ENCODE data around the gene CEBPA. TPM values are rescaled to one million over a fixed set of nuclear protein-coding genes. Genes with fewer than 3 reads are reported as not detected.

The CEBPA gene
- polyA plus RNA-seq, 1 experiment: 0.50 TPM

DNA sequence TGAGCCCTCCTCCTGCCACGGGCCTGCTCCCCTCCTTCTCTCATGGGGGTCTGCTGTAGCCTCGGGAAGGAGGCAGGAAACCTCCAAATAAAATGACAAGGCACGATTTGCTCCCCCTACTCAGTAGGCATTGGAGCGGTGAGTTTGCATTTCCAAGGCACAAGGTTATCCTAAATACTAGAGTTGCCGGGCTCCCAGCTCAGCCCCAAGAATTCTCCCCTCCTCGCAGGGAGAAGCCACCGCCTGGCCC is 1.5 kb downstream of the CEBPA start:
- TF ChIP-seq, protein P1, sequence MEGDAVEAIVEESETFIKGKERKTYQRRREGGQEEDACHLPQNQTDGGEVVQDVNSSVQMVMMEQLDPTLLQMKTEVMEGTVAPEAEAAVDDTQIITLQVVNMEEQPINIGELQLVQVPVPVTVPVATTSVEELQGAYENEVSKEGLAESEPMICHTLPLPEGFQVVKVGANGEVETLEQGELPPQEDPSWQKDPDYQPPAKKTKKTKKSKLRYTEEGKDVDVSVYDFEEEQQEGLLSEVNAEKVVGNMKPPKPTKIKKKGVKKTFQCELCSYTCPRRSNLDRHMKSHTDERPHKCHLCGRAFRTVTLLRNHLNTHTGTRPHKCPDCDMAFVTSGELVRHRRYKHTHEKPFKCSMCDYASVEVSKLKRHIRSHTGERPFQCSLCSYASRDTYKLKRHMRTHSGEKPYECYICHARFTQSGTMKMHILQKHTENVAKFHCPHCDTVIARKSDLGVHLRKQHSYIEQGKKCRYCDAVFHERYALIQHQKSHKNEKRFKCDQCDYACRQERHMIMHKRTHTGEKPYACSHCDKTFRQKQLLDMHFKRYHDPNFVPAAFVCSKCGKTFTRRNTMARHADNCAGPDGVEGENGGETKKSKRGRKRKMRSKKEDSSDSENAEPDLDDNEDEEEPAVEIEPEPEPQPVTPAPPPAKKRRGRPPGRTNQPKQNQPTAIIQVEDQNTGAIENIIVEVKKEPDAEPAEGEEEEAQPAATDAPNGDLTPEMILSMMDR (IDR thresholded peaks at IDR 0.05; ENCODE audit: insufficient read depth, low read depth, low read length): no peak
- DNase-seq (ENCODE audit: low read depth): no peak
- CTCF ChIA-PET: interaction anchor here (1.4 to 1.8 kb wide), 3 partner anchors 59 to 105 kb away, joined by 4 to 6 read pairs (median 6); no protein-coding TSS in a partner anchor
- Histone ChIP-seq H3K36me3 (ENCODE audit: control insufficient read depth, insufficient read depth, low read length) (no peaks in the 10 kb centered on the region), H3K4me3 (ENCODE audit: low read depth, low read length) (no peak overlapping the region), H3K27me3 (ENCODE audit: control insufficient read depth, insufficient read depth, low read length) (peaks cover 27% of the 10 kb centered on the region)
- POLR2A ChIA-PET: no interaction called here

DNA sequence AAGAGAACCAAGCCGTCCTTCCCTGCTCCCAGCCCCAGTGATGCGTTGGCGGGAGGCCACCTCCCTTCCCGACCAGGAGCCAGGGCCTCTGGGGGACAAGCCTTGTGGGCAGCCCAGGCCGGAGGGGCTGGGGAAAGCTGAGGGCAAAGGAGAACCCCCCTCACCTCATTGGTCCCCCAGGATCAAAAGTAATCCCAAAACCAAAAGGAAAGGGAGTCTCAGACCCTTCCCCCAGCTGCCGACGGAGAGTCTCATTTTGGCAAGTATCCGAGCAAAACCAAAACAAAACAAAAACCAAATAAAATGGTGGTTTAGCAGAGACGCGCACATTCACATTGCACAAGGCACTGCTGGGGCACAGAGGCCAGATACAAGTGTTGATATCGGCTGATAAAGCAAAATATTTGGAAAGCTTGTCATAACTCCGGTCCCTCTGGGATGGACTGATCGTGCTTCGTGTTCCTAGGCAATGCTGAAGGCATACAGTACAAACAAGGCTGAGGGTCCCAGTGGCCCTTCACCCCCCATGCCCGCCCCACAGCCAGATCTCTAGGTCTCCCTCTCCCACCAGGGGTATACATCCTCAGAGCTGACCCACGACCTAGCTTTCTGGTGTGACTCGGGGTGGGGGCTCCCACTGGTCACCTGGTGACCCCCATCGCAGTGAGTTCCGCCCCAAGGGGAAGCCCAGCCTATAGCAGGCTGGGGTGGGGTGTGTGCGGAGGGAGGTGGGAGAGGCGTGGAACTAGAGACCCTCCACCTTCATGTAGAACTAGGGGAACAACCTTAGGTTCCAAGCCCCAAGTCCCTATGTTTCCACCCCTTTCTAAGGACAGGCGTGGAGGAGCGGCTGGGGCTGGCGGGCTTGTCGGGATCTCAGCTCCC is 2.1 kb downstream of the CEBPA start:
- TF ChIP-seq, protein P1 (IDR thresholded peaks at IDR 0.05; ENCODE audit: insufficient read depth, low read depth, low read length): no peak
- no peak overlapping the region for H3K4me3 ChIP-seq (ENCODE audit: low read depth, low read length)
- POLR2A ChIA-PET: no interaction called here
- CTCF ChIA-PET: interaction anchor here (0.6 to 1.8 kb wide), 4 partner anchors 50 to 106 kb away, joined by 3 to 6 read pairs (median 5); no protein-coding TSS in a partner anchor
- no peak for DNase-seq (ENCODE audit: low read depth)
- H3K27me3 ChIP-seq (ENCODE audit: control insufficient read depth, insufficient read depth, low read length): peaks cover 24% of the 10 kb centered on the region
- no peaks in the 10 kb centered on the region for H3K36me3 ChIP-seq (ENCODE audit: control insufficient read depth, insufficient read depth, low read length)

DNA sequence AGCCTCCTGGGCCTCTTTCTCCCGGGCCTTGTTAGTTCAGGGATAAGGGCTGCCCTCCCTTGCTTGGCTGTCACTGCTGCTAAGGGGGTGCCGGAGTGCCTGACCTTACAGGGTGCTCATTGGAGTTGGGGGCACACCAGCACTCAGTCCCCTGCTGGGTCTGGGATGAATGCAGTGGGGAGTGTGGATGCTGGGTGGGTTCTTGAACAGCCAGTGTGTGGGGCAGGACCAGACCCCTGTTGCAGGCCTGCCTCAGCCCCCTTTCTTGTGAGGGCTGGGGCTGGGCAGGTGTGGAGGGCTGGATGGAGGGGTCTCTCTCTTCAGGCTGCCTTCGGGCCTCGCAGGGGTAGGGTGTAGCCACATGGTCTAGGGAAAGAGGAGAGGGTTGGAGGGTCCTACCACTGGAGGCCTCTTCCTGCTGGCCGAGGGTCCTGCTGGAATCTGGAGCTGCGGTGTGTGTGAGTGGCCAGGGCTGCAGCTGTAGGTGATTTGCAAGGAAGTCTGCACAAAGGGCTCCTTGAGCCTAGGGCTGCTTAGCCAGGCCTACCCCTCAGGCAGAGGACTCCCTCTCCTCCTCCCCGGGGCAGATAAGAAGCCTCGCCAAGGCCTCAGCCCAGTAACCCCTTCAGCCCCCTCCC is 3.2 kb downstream of the CEBPA start:
- Histone ChIP-seq H3K4me3 (ENCODE audit: low read depth, low read length) (no peak overlapping the region), H3K27me3 (ENCODE audit: control insufficient read depth, insufficient read depth, low read length) (peaks cover 20% of the 10 kb centered on the region), H3K36me3 (ENCODE audit: control insufficient read depth, insufficient read depth, low read length) (no peaks in the 10 kb centered on the region)
- CTCF ChIA-PET: interaction anchor here (1.8 to 4.2 kb wide), 2 partner anchors 57 to 62 kb away, joined by 4 to 14 read pairs; no protein-coding TSS in a partner anchor
- TF ChIP-seq, protein P1 (IDR thresholded peaks at IDR 0.05; ENCODE audit: insufficient read depth, low read depth, low read length): no peak
- DNase-seq (ENCODE audit: low read depth): no peak
- POLR2A ChIA-PET: no interaction called here

DNA sequence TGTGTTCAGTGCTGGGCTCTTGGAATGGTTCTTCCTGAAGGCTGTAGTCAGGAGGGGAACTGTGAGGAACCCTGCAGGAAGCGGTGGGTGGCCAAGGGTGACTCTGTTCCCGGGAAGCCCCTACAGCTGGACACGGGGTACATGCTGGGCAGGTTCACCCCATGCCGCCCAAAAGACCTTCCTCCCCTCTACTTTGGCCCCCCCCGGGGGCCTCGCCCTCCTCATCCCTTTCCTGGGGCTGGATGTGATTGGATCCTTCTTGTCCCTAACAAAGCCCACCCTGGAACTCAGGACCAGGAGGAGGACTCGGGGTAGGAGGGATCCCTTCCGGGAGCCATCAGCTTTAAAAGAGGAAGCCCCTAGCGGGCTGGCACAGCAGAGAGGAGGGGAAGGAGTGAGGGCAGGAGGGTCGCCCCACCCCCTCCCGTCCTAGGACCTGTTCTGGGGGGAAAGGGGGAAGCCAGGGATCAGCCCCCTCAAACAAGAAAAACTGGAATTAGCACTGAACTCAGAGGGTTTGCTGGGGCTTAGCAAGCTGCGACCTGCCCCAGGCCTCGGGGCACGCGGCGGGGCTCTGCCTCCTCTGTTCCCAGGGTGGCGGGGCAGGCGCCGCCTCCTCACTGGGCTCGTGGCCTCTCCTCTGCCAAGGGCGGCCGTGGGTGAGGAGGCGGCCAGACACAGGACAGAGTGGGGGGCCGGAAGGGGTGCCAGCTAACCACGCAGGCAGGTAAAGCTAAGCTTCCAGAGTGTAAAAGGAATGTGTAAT is 4.0 kb downstream of the CEBPA start:
- Histone ChIP-seq H3K36me3 (ENCODE audit: control insufficient read depth, insufficient read depth, low read length) (no peaks in the 10 kb centered on the region), H3K27me3 (ENCODE audit: control insufficient read depth, insufficient read depth, low read length) (peaks cover 17% of the 10 kb centered on the region), H3K4me3 (ENCODE audit: low read depth, low read length) (no peak overlapping the region)
- no peak for DNase-seq (ENCODE audit: low read depth)
- ChIA-PET POLR2A (no interaction called here), CTCF (interaction anchor here (1.0 to 4.2 kb wide), 2 partner anchors 56 to 64 kb away, joined by 4 to 14 read pairs; no protein-coding TSS in a partner anchor)
- TF ChIP-seq, protein P1 (IDR thresholded peaks at IDR 0.05; ENCODE audit: insufficient read depth, low read depth, low read length): no peak
